GM12801 (cell line): Measurements from ENCODE around the gene GPR153.

Experiments used
- TF ChIP-seq, protein P1 (sequence below): IDR thresholded peaks from one replicate; pipeline ENCODE4 v1.5.1; 2011; ENCODE audit warnings: control low read depth; ENCODE audit not compliant: insufficient read length; ENCODE audit errors: extremely low read depth

GPR153 gene

GRCh38 chr1:6206520-6206855, 54.4 kb downstream of the GPR153 start:
- TF ChIP-seq, protein P1, sequence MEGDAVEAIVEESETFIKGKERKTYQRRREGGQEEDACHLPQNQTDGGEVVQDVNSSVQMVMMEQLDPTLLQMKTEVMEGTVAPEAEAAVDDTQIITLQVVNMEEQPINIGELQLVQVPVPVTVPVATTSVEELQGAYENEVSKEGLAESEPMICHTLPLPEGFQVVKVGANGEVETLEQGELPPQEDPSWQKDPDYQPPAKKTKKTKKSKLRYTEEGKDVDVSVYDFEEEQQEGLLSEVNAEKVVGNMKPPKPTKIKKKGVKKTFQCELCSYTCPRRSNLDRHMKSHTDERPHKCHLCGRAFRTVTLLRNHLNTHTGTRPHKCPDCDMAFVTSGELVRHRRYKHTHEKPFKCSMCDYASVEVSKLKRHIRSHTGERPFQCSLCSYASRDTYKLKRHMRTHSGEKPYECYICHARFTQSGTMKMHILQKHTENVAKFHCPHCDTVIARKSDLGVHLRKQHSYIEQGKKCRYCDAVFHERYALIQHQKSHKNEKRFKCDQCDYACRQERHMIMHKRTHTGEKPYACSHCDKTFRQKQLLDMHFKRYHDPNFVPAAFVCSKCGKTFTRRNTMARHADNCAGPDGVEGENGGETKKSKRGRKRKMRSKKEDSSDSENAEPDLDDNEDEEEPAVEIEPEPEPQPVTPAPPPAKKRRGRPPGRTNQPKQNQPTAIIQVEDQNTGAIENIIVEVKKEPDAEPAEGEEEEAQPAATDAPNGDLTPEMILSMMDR: no peak

DNA sequence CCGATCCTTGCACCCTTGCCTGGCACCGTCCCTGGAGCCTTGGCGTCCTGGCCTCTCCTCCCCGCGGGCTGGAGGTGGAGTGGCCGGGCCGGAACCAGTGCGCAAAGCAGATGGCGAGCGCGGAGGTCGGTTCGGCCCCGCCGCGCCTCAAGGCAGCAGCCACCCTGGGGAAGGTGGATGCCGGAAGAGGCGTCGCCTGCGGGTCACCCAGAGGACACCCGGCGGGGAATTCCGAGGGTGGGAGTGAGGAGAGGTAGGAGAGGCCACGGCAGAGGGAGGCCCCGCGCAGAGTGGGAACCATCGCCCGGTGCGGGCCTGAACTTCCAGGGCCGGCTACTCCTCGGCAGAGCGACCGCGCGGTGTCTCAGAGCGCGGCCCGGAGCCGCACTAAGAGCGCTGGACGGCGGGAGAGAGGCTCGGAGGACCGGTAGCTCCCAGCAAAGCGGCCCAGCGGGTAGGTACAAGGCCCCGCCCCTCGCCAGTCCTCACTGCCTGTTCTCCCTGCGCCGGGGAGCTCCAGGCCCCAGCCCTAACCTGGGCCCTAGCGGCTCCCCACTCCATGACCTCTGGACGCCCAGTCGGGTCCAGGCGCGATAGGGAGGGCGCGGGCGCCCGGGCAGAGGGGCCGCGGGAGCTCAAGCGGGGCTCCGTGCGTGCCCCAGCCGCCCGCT, 54.9 kb downstream of the GPR153 start, which contains the start of gene RNF207:
TSS of gene RNF207 (plus strand) at position 271 of the 671 bp plus-strand sequence. CDS start 417 bp downstream, outside the sequence.
- TF ChIP-seq, protein P1: no peak

DNA sequence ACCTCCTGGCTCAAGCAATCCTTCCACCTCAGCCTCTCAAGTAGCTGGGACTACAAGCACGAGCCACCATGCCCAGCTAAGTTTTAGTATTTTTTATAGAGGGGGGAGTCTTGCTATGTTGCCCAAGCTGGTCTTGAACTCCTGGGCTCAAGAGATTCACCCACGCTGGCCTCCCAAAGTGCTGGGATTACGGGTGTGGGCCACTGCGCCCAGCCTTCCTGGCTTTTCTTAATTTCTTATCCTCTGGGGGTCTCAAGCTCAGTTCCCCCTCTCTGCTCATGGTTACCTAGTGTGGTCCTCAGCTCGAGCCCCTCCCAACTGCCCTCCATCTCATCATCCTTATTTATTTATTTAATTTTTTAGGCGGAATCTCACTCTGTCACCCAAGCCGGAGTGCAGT, 58.6 kb downstream of the GPR153 start:
- TF ChIP-seq, protein P1: no peak

DNA sequence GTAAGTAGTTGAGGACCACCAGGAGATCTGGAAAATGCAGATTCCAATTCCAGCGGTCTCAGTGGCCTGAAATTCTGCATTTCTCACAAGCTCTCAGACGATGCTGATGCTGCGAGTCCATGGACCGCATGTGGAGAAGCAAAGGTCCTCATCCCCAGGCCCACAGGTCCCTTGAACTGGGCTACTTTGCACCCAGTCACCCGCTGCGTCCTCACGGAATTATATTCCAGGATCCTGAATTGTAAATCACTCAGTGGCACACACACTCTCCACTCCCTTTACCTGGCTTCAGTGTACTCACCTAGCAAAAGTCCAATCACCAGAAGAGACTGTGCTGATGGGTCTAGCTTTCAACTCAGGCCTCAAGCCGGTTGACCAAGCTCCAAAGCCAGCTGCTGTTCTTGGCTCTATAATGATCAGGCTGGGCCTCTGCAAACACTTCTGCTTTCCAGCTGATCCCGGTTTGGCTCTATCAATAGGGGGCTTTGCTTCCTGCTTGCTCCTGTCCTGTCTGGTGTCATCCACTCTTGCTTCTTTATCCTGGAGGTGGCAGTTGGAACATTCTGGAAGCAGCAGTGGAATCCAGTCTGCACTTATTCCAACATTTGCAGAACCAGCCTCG, 60.6 kb downstream of the GPR153 start:
- TF ChIP-seq, protein P1: no peak

- TF ChIP-seq, protein P1: no peak
Measured at GRCh38 chr1:6199298-6200187, 61.4 kb downstream of the GPR153 start, which contains the start of gene RPL22. TSS of gene RPL22 (minus strand) at chr1:6199595. CDS start at chr1:6199573, 22 bp downstream.

GRCh38 chr1:6198646-6199297, 62.1 kb downstream of the GPR153 start:
- TF ChIP-seq, protein P1: no peak
